GM21619 (cell line): ENCODE measurements around the gene DUSP8.
"Not testable (repeated sequence)": the region's sequence is repeated elsewhere in the genome, so short reads cannot be mapped to it uniquely, and the experiment has no call there.

Experiments
- ATAC-seq: cut with Tn5 transposase; IDR thresholded peaks from one replicate; pipeline ENCODE4 v1.9.1; 2021; ENCODE audit not compliant: unreplicated experiment

The DUSP8 gene

DNA sequence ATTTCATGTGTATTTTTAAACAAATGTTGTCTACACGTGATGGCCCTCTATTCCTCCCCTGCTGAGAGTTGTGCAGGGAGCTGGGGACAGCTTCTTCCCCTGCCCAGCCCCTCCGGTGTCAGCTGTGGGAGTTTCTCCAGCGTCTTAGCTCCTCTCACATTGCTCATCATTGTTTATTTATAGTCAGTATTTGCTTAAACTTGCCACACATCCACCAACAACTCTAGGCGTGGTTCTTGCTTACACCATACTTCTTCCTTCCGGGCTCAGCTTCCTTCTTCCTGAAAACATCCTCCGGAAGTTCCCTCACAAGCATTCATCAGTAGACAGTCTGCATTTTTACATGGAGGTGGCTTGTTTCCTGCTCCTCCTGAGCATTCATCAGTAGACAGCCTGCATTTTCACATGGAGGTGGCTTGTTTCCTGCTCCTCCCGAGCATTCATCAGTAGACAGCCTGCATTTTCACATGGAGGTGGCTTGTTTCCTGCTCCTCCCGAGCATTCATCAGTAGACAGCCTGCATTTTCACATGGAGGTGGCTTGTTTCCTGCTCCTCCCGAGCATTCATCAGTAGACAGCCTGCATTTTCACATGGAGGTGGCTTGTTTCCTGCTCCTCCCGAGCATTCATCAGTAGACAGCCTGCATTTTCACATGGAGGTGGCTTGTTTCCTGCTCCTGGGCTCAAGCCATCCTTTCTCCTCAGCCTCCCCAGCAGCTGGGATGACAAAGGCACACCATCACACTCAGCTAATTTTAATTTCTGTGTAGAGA lies 17.3 kb upstream of the DUSP8 start:
- not testable (repeated sequence) for ATAC-seq

- no peak for ATAC-seq
These were observed 14.6 kb upstream of the DUSP8 start for GRCh38 chr11:1586699-1587098.

DNA sequence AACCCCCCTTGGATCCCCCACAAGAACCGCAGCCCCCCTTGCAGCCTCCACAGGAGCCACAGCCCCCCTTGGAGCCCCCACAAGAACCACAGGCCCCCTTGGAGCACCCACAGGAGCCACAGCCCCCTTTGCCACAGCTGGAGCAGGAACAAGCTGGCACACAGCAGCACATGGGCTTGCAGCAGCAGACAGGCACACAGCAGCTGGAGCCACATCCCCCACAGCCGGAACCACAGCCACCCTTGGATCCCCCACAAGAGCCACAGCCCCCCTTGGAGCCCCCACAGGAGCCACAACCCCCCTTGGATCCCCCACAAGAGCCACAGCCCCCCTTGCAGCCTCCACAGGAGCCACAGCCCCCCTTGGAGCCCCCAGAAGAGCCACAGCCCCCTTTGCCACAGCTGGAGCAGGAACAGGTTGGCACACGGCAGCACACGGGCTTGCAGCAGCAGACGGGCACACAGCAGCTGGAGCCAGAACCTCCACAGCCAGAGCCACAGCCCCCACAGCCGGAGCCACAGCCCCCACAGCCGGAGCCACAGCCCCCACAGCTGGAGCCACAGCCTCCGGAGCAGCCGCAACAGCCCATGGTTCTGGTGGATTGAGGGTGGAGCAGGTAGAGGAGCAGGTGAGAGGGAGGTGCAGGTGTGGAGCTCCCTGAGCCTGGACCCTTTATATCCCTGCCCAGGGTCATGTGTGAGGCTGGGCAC lies 12.7 kb upstream of the DUSP8 start, which contains the start of gene KRTAP5-1:
Gene KRTAP5-1, minus strand, starts transcription at position 623 of the 710 bp plus-strand sequence. Its CDS starts 34 bp downstream, at position 589.
- ATAC-seq, result not testable (repeated sequence)

- not testable (repeated sequence) for ATAC-seq
These were observed 10.8 kb upstream of the DUSP8 start for GRCh38 chr11:1582909-1583308.

DNA sequence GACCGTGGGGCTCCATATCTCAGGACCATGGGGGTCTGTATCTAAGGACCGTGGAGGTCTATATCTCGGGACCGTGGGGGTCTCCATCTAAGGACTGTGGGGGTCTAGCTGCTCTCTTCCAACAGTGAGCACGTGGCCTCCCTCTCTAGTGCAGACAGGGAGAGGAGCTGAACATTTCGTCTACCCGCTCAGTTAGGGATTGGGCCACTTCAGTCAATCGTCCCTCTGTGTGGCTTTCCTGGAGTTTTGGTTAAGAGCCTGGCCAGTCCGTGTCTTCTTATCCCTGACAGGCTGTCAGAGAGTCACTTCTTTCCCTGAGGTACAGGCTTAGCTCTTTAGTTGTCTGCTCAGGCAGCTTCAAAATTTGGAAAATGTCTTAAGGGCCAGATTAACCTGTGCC lies 9.9 kb upstream of the DUSP8 start:
- no peak for ATAC-seq

GRCh38 chr11:1576825-1577224 lies 4.8 kb upstream of the DUSP8 start:
- ATAC-seq, result no peak

DNA sequence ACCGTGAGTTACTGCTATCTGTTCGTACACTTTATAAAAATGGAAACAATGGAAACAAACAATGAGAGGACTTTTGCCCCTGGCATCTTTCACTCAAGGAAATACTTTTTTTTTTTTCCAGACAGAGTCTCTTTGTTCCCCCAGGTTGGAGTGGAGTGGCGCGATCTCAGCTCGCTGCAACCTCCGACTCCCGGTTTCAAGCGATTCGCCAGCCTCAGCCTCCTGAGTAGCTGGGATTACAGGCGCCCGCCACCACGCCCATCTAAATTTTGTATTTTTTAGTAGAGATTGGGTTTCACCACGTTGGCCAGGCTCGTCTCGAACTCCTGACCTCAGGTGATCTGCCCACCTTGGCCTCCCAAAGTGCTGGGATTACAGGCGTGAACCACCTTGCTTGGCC lies 3.7 kb upstream of the DUSP8 start:
- ATAC-seq, result not testable (repeated sequence)

DNA sequence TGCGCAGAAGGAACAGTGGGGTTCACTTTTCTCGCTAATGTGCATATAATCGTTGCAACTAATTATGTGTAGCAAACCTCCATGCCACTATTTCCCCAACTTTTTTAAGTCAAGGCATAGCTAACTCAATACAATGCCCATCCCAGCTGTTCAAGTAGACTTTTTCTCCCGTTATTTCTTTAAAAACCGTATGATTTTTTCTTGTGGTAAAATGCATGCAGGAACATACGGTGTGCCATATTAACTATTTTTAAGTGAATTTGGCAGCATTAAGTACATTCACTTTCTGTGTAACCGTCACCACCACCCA lies 2.8 kb upstream of the DUSP8 start:
- no peak for ATAC-seq

DNA sequence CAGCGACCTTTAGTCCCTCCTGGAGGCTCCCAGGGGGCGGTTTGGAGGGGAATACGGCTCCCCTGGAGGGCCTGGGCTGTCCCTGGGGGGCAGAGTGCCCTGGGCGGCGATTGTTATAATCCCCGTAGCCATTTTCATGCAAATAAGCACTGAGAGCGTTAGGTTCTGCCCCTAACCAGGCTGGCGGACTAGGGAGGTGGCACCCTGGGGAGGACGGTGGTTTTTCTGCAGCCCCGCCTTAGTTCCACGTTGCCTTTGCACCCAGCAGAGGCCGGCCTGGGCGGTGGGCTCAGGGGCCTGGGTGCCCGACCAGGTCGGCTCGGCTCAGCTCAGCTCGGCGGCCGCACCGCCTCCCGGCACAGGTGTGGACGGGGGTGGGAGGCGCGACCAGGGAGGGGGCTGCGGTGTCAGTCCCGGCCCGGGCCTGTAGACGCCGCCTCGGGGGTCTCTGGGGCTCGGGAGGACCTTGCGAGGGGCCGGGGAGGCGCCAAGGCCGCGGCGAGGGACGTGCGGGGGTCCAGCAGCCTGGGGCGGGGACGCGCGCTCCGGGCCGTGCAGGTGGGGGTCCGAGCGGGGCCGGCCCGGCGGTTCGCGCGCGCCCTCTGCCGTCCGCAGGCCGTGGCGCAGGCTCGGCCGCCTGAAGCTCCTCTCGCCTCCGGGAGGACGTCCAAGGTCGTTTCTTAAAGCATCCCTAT lies 2.3 kb upstream of the DUSP8 start:
- ATAC-seq, result no peak

DNA sequence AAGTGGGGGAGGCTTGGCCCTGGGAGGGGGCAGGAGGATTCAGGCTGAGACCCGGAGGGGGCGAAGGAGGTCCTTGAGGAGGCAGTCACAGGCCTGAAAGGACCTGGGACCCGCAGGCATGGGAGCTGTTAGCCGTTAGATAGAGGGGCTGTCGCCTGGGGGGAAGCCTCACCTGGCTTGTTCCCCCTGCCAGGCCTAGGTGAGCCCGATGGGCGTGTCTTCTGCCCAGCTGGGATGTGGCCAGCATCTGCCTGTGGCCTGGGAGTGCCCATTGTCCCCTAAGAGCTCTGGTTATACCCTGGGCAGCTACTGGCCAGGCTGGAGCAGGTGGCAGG lies 1.8 kb upstream of the DUSP8 start:
- ATAC-seq, result no peak

- no peak for ATAC-seq
These were observed 1.2 kb upstream of the DUSP8 start for GRCh38 chr11:1573077-1573902.

- ATAC-seq, result no peak
These were observed 293 bp downstream of the DUSP8 start for GRCh38 chr11:1571760-1572196.

- ATAC-seq, result no peak
These were observed 943 bp downstream of the DUSP8 start for GRCh38 chr11:1570896-1571759.

DNA sequence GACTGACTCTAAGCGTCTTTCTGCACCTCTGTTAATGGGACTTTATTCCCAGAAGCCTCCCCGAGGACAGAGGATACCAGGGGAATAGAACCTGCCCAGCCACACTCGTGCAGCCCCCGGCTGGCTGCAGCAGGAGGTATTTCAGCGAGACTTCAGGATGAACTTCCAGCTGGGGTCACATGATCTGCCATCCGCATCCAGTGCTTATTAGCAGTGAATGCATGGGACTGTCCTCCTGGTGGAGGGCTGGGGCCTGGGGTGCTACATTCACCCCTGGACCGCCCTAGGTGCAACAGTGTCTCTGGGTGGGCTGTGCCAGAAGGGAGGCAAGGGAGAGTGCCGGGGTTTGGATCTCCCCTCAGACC lies 1.6 kb downstream of the DUSP8 start:
- no peak for ATAC-seq

GRCh38 chr11:1570001-1570453 lies 2.0 kb downstream of the DUSP8 start:
- ATAC-seq, result no peak

GRCh38 chr11:1569251-1569780 lies 2.8 kb downstream of the DUSP8 start:
- ATAC-seq, result no peak

DNA sequence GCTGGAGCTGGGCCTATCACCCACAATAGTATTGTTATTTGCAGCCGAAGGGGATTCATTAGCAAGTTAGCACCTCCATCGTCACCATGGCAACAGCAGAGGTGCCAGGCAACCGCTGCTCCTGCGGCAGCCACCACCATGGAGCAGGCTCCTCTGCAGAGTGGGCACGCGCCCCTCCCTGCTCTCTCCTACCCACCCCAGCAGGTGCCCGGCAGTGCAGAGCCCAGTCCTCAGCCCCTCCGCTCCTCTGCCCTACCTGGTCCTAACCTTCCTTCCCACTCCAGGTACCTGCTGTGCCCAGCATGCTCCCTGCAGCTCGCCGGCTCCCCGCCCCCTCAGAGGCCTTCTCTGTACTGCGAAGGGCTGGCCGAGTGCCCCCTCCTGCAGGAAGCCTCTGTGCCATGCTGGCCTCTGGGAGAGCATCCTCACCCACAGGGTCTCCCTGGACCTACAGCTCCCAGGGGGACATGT lies 3.6 kb downstream of the DUSP8 start:
- ATAC-seq, result no peak

GRCh38 chr11:1567721-1568100 lies 4.4 kb downstream of the DUSP8 start:
- no peak for ATAC-seq

DNA sequence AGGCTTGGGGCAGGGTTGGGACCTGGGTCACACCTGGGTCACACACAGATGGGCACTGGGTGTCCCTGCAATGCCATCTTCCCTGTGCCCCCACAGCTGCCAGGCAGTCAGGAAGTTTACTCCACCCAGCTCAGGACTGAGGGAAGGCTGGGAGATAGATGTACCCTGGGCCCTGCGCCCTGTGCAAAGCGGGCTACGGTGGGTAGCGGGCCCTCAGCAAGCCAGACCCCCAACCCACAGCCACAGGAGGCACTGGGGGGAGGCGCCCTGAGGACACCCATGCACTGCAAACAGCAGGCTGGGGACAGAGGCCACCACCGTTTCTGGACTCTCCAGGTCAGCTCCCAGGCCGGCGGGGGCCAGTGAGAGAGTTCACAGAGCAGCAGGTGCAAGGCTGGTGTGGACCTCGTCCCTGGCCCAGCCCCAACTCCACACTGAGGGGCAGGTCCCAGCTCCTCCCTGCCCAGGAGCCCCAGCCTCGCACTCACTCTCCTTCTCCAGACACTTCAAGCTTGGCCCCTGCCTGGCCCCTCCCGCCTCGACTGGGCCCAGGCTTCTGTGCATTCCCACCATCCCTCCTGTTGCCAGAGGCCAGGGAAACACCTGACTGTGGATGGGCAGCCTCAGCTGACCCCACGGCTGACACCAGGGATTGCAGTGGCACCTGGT lies 4.9 kb downstream of the DUSP8 start:
- ATAC-seq, result no peak
